ENCODE measurements around the gene PPP1R14B. TPM values are rescaled to one million over a fixed set of nuclear protein-coding genes. Genes with fewer than 3 reads are reported as not detected.

Gene PPP1R14B
- total and polyA plus RNA-seq, 4 donors: 24.2 to 57.6 (median 38.3) TPM

- peaks cover 27 to 59% (median 40%) of the 10 kb centered on the region in 4 donors for H3K4me1 ChIP-seq (ENCODE audit: control insufficient read depth in 4 of 4, insufficient read depth in 4 of 4, low read length in 3 of 4)
- TF ChIP-seq EGR1 (IDR thresholded peaks at IDR 0.05; ENCODE audit: low read depth in 2 of 2) (no peak), YY1 (IDR thresholded peaks at IDR 0.05) (no peak), RXRA (IDR thresholded peaks at IDR 0.05) (no peak), RAD21 (IDR thresholded peaks at IDR 0.05) (no peak), ATF3 (IDR thresholded peaks at IDR 0.05) (no peak), GABPA (IDR thresholded peaks at IDR 0.05 in 1 of 2, conservative IDR thresholded peaks at IDR 0.05 in 1 of 2) (no peak), HNF4G (IDR thresholded peaks at IDR 0.05) (no peak)
Observed at GRCh38 chr11:64238999-64239398, 7.7 kb downstream of the PPP1R14B start.

GRCh38 chr11:64238076-64238475 lies 8.7 kb downstream of the PPP1R14B start:
- DNase-seq (ENCODE audit: low spot score): no peak
- Histone ChIP-seq H3K27ac (ENCODE audit: low read depth in 1 of 2, low read length in 2 of 2) (peak overlapping the region; percentile 58 to 64), H3K36me3 (ENCODE audit: control insufficient read depth in 4 of 4, insufficient read depth in 3 of 4, low read depth in 1 of 4, low read length in 3 of 4) (no peaks in the 10 kb centered on the region), H3K4me3 (ENCODE audit: low read depth in 1 of 3, low read length in 3 of 3) (no peak overlapping the region), H3K9me3 (ENCODE audit: control insufficient read depth in 4 of 4, low read length in 3 of 4) (no peaks in the 10 kb centered on the region), H3K4me1 (ENCODE audit: control insufficient read depth in 4 of 4, insufficient read depth in 4 of 4, low read length in 3 of 4) (peaks cover 27 to 58% (median 43%) of the 10 kb centered on the region in 4 donors), H3K9ac (ENCODE audit: low read depth in 1 of 2, low read length in 2 of 2) (no peak overlapping the region), H3K27me3 (ENCODE audit: control insufficient read depth in 4 of 4, insufficient read depth in 4 of 4, low read length in 3 of 4) (no peaks in the 10 kb centered on the region)
- TF ChIP-seq JUND (IDR thresholded peaks at IDR 0.05) (no peak), FOXA2 (IDR thresholded peaks at IDR 0.05) (no peak), FOXA1 (IDR thresholded peaks at IDR 0.05) (no peak), RXRA (IDR thresholded peaks at IDR 0.05) (no peak), ATF3 (IDR thresholded peaks at IDR 0.05) (no peak), CTCF (IDR thresholded peaks at IDR 0.05; ENCODE audit: low read depth, low read length, missing input control) (no peak), SP1 (IDR thresholded peaks at IDR 0.05) (no peak), HNF4G (IDR thresholded peaks at IDR 0.05) (no peak), YY1 (IDR thresholded peaks at IDR 0.05) (no peak)
- WGBS: 67% methylated on average over 9 of the region's 9 CpGs

More at GRCh38 chr11:64238999-64239398, 7.7 kb downstream of the PPP1R14B start:
- no peaks in the 10 kb centered on the region for H3K9me3 ChIP-seq (ENCODE audit: control insufficient read depth in 4 of 4, low read length in 3 of 4)
- WGBS: 84% methylated on average over 5 of the region's 5 CpGs
- H3K27ac ChIP-seq (ENCODE audit: low read depth in 1 of 2, low read length in 2 of 2): peak overlapping the region in 1 of 2 donors; percentile 37
- DNase-seq (ENCODE audit: low spot score): no peak
- H3K4me3 ChIP-seq (ENCODE audit: low read depth in 1 of 3, low read length in 3 of 3): no peak overlapping the region
- peaks cover 0 to 5% (median 4%) of the 10 kb centered on the region in 4 donors for H3K36me3 ChIP-seq (ENCODE audit: control insufficient read depth in 4 of 4, insufficient read depth in 3 of 4, low read depth in 1 of 4, low read length in 3 of 4)
- no peaks in the 10 kb centered on the region for H3K27me3 ChIP-seq (ENCODE audit: control insufficient read depth in 4 of 4, insufficient read depth in 4 of 4, low read length in 3 of 4)
- H3K9ac ChIP-seq (ENCODE audit: low read depth in 1 of 2, low read length in 2 of 2): no peak overlapping the region

GRCh38 chr11:64237484-64237951 lies 9.2 kb downstream of the PPP1R14B start:
- H3K9ac ChIP-seq (ENCODE audit: low read depth in 1 of 2, low read length in 2 of 2): no peak overlapping the region
- WGBS: 25% methylated on average over 12 of the region's 12 CpGs
- no peaks in the 10 kb centered on the region for H3K9me3 ChIP-seq (ENCODE audit: control insufficient read depth in 4 of 4, low read length in 3 of 4)
- H3K4me3 ChIP-seq (ENCODE audit: low read depth in 1 of 3, low read length in 3 of 3): no peak overlapping the region
- peak overlapping the region; percentile 58 to 64 for H3K27ac ChIP-seq (ENCODE audit: low read depth in 1 of 2, low read length in 2 of 2)
- peaks cover 23 to 56% (median 40%) of the 10 kb centered on the region in 4 donors for H3K4me1 ChIP-seq (ENCODE audit: control insufficient read depth in 4 of 4, insufficient read depth in 4 of 4, low read length in 3 of 4)
- peak; percentile 71 for DNase-seq (ENCODE audit: low spot score)
- H3K27me3 ChIP-seq (ENCODE audit: control insufficient read depth in 4 of 4, insufficient read depth in 4 of 4, low read length in 3 of 4): no peaks in the 10 kb centered on the region
- no peaks in the 10 kb centered on the region for H3K36me3 ChIP-seq (ENCODE audit: control insufficient read depth in 4 of 4, insufficient read depth in 3 of 4, low read depth in 1 of 4, low read length in 3 of 4)
- TF ChIP-seq HNF4A (conservative IDR thresholded peaks at IDR 0.05) (peak; percentile 58 to 61), GABPA (IDR thresholded peaks at IDR 0.05 in 1 of 2, conservative IDR thresholded peaks at IDR 0.05 in 1 of 2) (peak in 1 of 2 donors; percentile 85), MAX (IDR thresholded peaks at IDR 0.05) (peak; percentile 62), ZBTB33 (IDR thresholded peaks at IDR 0.05) (no peak), NR2F2 (IDR thresholded peaks at IDR 0.05) (no peak), FOXA2 (IDR thresholded peaks at IDR 0.05) (peak; percentile 80), CTCF (IDR thresholded peaks at IDR 0.05; ENCODE audit: low read depth, low read length, missing input control) (peak; percentile 12), RAD21 (IDR thresholded peaks at IDR 0.05) (peak in 1 of 2 donors; percentile 58), HNF4G (IDR thresholded peaks at IDR 0.05) (no peak), SP1 (IDR thresholded peaks at IDR 0.05) (peak; percentile 89), YY1 (IDR thresholded peaks at IDR 0.05) (peak; percentile 46), RXRA (IDR thresholded peaks at IDR 0.05) (peak; percentile 53 to 76)
